Activated B cell treated with CpG ODN at 0.5 μM for 24 hours (primary cell): ENCODE measurements around the gene CCL4. TPM values are rescaled to one million over a fixed set of nuclear protein-coding genes. Genes with fewer than 3 reads are reported as not detected.
A peak's percentile ranks its signal among the peaks of the same experiment; 100 is the strongest.
"Not testable (repeated sequence)": the region's sequence is repeated elsewhere in the genome, so short reads cannot be mapped to it uniquely, and the experiment has no call there.

Experiments used
- ATAC-seq: fragments of 200-7000 bp; cut with Tn5 transposase; one replicate; pipeline ENCODE4 v1.10.0; 2021; ENCODE audit warnings: low read depth, mild to moderate bottlenecking, moderate library complexity
- CTCF ChIA-PET: fragments of 350-600 bp; sonication (Branson Sonifier 250); formaldehyde crosslinking; loops from one replicate; lab custom pipeline; 2021; ENCODE audit warnings: antibody characterized with exemption; lab: Charles Lee
- POLR2A ChIA-PET: fragments of 350-600 bp; sonication (Branson Sonifier 250); formaldehyde crosslinking; loops from one replicate; lab custom pipeline; 2021; ENCODE audit warnings: antibody characterized with exemption; lab: Charles Lee
- DNase-seq: peaks from one replicate; pipeline ENCODE4 v3.0.0; 2022
- H3K27ac Mint-ChIP-seq: one replicate; pipeline ENCODE4 v1.8.0; 2020; ENCODE audit warnings: mixed read lengths
- H3K27me3 Mint-ChIP-seq: one replicate; pipeline ENCODE4 v1.8.0; 2021; ENCODE audit warnings: mixed read lengths
- H3K36me3 Mint-ChIP-seq: one replicate; pipeline ENCODE4 v1.8.0; 2021; ENCODE audit warnings: low read depth, mixed read lengths
- H3K4me1 Mint-ChIP-seq: one replicate; pipeline ENCODE4 v1.8.0; 2021; ENCODE audit warnings: mixed read lengths
- H3K4me3 Mint-ChIP-seq: one replicate; pipeline ENCODE4 v1.8.0; 2020; ENCODE audit warnings: mild to moderate bottlenecking, mixed read lengths
- H3K9me3 Mint-ChIP-seq: one replicate; pipeline ENCODE4 v1.8.0; 2020; ENCODE audit warnings: mixed read lengths
- intact Hi-C: fragments of 100-400 bp; cut with micrococcal nuclease; formaldehyde crosslinking; loops from one replicate; pipeline ENCODE4 v1.15.1; 2024
- total RNA-seq: library from RNA; stranded (reverse); gene quantifications from 2 replicates; pipeline ENCODE4 v1.2.3, GENCODE V29; 2022
- TF ChIP-seq, protein P1 (sequence below): fragments of 200-600 bp; IDR thresholded peaks from one replicate; pipeline ENCODE4 v1.8.0; 2022; ENCODE audit warnings: antibody characterized with exemption, mild to moderate bottlenecking

Gene CCL4
- total RNA-seq, 1 donor from 2014 or later, result 68.8 TPM

DNA sequence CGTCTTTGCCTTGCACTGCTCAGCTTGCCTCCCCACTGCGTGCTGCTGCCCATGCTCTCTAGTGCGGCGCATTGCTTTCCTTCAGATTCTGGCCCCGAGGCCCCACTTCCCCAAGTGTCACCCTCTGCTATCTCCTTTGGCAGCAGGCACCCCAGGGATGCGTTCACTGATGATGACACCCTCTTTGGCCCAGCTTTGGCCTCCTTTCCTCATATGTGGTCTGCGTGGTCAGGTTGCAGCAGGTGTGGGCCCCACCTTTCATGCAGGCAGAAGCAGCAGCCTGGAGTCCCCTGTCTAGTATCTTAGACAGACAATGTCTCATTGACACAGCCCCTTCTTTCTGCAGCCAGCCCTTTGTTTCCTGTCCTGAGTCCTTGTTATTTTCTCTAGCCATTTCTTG is 8.9 kb upstream of the CCL4 start:
- ChIA-PET POLR2A (no interaction called here), CTCF (no interaction called here)
- DNase-seq (no peak), ATAC-seq (no peak)
- no peaks in the 10 kb centered on the region for H3K36me3 Mint-ChIP-seq
- no peaks in the 10 kb centered on the region for H3K9me3 Mint-ChIP-seq
- TF ChIP-seq, protein P1, sequence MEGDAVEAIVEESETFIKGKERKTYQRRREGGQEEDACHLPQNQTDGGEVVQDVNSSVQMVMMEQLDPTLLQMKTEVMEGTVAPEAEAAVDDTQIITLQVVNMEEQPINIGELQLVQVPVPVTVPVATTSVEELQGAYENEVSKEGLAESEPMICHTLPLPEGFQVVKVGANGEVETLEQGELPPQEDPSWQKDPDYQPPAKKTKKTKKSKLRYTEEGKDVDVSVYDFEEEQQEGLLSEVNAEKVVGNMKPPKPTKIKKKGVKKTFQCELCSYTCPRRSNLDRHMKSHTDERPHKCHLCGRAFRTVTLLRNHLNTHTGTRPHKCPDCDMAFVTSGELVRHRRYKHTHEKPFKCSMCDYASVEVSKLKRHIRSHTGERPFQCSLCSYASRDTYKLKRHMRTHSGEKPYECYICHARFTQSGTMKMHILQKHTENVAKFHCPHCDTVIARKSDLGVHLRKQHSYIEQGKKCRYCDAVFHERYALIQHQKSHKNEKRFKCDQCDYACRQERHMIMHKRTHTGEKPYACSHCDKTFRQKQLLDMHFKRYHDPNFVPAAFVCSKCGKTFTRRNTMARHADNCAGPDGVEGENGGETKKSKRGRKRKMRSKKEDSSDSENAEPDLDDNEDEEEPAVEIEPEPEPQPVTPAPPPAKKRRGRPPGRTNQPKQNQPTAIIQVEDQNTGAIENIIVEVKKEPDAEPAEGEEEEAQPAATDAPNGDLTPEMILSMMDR, result no peak
- H3K27ac Mint-ChIP-seq, result peak overlapping the region; percentile 1
- intact Hi-C loops, result loop anchor here (5.0 kb wide), 2 partner anchors 103 to 1678 kb away; partner anchors contain the start of genes CCL3L1 and CCL3L3
- H3K4me1 Mint-ChIP-seq, result peaks cover 81% of the 10 kb centered on the region
- H3K4me3 Mint-ChIP-seq, result peak overlapping the region; percentile 0
- peaks cover 5% of the 10 kb centered on the region for H3K27me3 Mint-ChIP-seq

- ChIA-PET CTCF (interaction anchor here (1.8 kb wide), 1 partner anchor 53 kb away, joined by 5 read pairs; no protein-coding TSS in a partner anchor), POLR2A (interaction anchor here (1.5 kb wide), 1 partner anchor 32 kb away, joined by 3 read pairs; no protein-coding TSS in a partner anchor)
- no peak for DNase-seq
- H3K4me1 Mint-ChIP-seq, result peaks cover 77% of the 10 kb centered on the region
- TF ChIP-seq, protein P1, result no peak
- no peaks in the 10 kb centered on the region for H3K36me3 Mint-ChIP-seq
- H3K27me3 Mint-ChIP-seq, result peaks cover 5% of the 10 kb centered on the region
- H3K9me3 Mint-ChIP-seq, result no peaks in the 10 kb centered on the region
- no peak for ATAC-seq
- intact Hi-C loops, result no loop called here
- H3K27ac Mint-ChIP-seq, result no peak overlapping the region
- no peak overlapping the region for H3K4me3 Mint-ChIP-seq
These were observed 7.6 kb upstream of the CCL4 start for GRCh38 chr17:36095992-36096391.

GRCh38 chr17:36099004-36099403 is 4.6 kb upstream of the CCL4 start:
- Mint-ChIP-seq H3K4me1 (peaks cover 71% of the 10 kb centered on the region), H3K27ac (peak overlapping the region; percentile 59)
- ATAC-seq, DNase-seq, intact Hi-C loops, H3K27me3 Mint-ChIP-seq, CTCF ChIA-PET, H3K4me3 Mint-ChIP-seq, H3K36me3 Mint-ChIP-seq, H3K9me3 Mint-ChIP-seq: not testable (repeated sequence)
- POLR2A ChIA-PET, result interaction anchor here (1.1 kb wide), 1 partner anchor 20 kb away, joined by 3 read pairs; no protein-coding TSS in a partner anchor

GRCh38 chr17:36104246-36104645 is 619 bp downstream of the CCL4 start:
- ATAC-seq, result not testable (repeated sequence)

DNA sequence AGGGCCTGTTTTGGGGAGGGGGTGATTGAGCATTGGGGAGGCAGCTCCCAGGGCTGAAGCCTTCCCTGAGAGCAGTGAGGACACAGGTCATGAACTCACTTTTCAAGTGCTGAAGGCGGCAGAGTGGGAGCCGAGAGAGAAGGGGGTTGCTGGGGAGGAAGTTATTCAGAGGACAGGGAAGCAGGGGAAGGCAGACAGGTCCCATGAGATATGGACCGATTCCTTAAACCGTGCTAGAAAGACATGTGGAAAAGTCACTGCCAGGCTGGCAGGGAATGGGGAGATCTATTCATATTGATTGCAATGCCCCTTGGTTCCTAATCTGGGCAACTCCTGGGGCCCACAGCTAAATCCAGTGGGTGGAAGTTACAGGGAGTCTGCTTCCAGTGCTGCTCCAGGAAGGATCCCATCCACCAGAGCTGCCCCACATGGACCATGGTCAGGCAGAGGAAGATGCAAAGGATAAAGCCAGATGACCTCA is 1.1 kb downstream of the CCL4 start:
- ChIA-PET CTCF (interaction anchor here (1.2 to 2.6 kb wide), 3 partner anchors 32 to 129 kb away, joined by 3 to 16 read pairs (median 6); no protein-coding TSS in a partner anchor), POLR2A (interaction anchor here (1.2 to 1.3 kb wide), 3 partner anchors 15 to 28 kb away, joined by 3 to 7 read pairs (median 5); partner anchors contain the start of gene CCL3)
- intact Hi-C loops, result loop anchor here (2.0 kb wide), 1 partner anchor 22 kb away; no protein-coding TSS in a partner anchor
- H3K27ac Mint-ChIP-seq, result peak overlapping the region; percentile 90
- TF ChIP-seq, protein P1, result no peak
- H3K36me3 Mint-ChIP-seq, result peaks cover 11% of the 10 kb centered on the region
- ATAC-seq (no peak), DNase-seq (no peak)
- peaks cover 47% of the 10 kb centered on the region for H3K4me1 Mint-ChIP-seq
- H3K4me3 Mint-ChIP-seq, result peak overlapping the region; percentile 84
- H3K27me3 Mint-ChIP-seq, result peaks cover 2% of the 10 kb centered on the region
- H3K9me3 Mint-ChIP-seq, result no peaks in the 10 kb centered on the region

More at GRCh38 chr17:36104246-36104645, 619 bp downstream of the CCL4 start:
- peak overlapping the region; percentile 84 for H3K4me3 Mint-ChIP-seq
- CTCF ChIA-PET, result interaction anchor here (1.2 to 2.6 kb wide), 4 partner anchors 22 to 128 kb away, joined by 3 to 16 read pairs (median 4); no protein-coding TSS in a partner anchor
- not testable (repeated sequence) for DNase-seq, H3K27me3 Mint-ChIP-seq, H3K9me3 Mint-ChIP-seq
- peak overlapping the region; percentile 90 for H3K27ac Mint-ChIP-seq
- H3K36me3 Mint-ChIP-seq, result peaks cover 11% of the 10 kb centered on the region
- intact Hi-C loops, result loop anchor here (2.0 kb wide), 1 partner anchor 23 kb away; no protein-coding TSS in a partner anchor
- H3K4me1 Mint-ChIP-seq, result peaks cover 52% of the 10 kb centered on the region
- POLR2A ChIA-PET, result interaction anchor here (0.6 to 1.3 kb wide), 5 partner anchors 14 to 36 kb away, joined by 3 to 7 read pairs (median 4); partner anchors contain the start of gene CCL3
